HTR-8/SVneo (cell line): ENCODE data around the gene LIMS2.
A peak's percentile ranks its signal among the peaks of the same experiment; 100 is the strongest.

Experiments
- DNase-seq: peaks from one replicate; pipeline ENCODE4 v3.0.0; 2011; ENCODE audit warnings: low spot score, mixed read lengths; ENCODE audit not compliant: insufficient read length
- FAIRE-seq: peaks from 2 replicates; lab custom pipeline; 2011; peaks lifted over from hg19 to GRCh38; lab: Jason Lieb, UNC

Gene LIMS2

DNA sequence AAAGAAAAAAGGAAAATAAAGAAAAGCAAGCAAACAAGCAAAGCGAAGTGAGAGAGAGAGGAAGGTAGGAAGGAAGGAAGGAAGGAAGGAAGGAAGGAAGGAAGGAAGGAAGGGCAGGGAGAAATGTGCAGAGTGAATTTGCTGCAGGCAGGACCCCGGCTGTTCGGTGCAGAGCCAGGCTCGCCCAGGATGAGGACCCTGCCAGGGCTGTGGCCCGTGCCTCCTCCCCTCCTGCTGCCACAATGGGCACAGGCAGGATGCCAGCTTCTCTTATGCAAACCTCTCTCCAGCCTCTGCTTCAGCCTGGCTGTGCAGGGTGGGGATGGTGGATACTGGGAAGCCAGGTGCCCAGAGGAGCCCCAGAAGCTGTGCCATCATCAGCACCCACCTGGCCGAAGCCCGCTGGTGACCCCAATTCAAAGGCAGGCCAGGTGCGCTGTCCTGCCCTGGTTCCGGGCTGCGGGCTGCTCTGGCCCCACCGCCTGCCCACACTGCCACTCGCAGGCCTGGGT is 26.2 kb downstream of the LIMS2 start:
- no peak for FAIRE-seq
- no peak for DNase-seq

DNA sequence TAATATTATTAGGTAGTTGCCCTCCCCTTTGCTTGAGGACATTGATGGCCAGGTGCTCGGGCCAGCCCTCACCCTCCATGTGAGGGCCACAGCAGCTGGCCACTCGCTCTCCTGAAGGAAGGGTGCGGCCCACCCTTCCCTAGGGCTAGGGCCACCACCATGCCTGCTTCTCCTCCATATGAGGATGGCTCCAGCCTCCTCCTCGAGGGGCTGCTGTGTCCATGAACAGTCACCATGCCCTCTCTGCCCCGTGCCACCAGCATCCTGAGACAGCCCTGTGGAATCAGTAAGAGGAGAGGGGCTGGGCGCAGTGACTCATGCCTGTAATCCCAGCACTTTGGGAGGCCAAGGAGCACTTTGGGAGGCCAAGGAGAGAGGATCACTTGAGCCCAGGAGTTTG is 27.0 kb downstream of the LIMS2 start:
- FAIRE-seq (peak; percentile 66), DNase-seq (no peak)

DNA sequence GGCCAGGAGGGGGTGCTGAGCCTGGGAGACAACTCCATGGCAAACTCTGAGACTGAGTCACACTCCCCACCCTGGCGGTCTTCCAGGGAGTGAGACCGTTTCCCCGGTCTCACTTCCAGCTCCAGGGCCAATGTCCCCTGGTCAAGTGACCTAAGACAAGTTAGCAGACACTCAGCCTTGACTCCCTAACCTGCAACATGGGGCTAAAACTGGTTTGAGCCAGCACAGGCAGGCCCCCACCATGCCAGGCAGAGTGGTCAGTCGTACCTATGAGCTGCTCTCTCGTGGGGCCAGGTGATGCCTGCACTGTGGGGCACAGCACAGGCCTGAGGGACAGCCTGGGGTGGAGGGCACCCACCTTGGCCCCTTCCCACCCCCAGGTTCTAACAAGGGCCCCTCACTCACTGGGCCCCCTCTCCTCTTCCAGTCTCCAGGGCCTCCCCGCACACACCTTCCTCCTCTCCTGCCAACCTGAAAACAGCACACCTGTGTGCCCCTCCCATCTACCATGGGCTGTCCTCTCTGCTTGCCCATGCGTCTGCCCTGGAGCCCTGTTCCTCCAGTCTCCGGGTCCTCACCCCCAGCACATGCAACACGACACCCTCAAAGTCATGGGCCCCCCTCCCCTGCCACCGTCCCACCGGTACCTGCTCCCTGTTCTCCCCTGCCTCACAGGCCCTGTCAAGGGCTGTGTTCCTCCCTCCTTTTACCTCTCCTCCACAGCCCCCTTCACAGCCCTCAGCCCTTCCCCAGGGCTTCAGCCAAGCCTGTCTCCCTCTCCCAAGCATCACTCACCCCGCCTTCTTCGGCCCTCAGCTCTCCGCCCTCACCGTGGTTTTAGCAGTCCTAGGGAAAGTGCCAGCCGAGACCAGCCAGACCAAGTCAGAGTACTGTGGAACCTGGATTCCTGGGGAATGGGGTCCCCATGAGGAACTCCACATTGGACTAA is 27.8 kb downstream of the LIMS2 start:
- DNase-seq (peak; percentile 51), FAIRE-seq (peak; percentile 68)

DNA sequence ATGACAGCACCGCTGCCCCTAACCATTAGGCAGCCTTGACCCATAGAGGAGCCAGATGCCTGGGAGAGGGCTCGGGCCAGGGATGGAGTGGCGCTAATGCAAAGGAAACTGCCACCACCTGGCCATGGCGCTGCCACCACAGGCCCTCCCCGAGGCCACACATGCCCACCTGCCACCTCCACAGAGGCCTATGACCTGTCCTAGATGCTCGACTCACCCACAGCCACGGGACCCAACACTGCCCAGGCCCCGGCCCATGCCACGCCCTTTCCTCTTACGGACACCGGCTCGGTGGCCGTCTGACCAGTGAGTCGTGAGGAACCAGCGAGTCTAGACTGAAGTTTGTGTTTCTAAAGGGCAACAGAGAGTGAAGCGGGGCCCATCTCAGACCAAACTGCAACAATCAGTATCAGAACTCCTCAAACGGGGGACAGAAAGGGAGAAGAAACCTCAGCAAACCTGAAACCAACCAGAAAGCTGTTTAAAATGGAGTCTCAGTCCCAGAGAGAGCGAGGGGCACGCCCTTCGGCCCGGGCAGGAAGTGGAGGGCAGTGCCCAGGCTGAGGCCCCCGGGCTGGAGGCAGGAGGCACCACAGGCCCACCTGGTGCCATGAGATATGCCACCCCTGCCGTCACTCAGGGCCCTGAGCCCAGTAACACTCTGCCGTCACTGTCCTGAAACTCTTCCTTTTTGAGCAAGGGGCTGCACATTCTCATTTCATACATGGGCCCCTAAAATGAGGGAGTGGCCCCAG is 28.7 kb downstream of the LIMS2 start:
- FAIRE-seq (no peak), DNase-seq (no peak)

DNA sequence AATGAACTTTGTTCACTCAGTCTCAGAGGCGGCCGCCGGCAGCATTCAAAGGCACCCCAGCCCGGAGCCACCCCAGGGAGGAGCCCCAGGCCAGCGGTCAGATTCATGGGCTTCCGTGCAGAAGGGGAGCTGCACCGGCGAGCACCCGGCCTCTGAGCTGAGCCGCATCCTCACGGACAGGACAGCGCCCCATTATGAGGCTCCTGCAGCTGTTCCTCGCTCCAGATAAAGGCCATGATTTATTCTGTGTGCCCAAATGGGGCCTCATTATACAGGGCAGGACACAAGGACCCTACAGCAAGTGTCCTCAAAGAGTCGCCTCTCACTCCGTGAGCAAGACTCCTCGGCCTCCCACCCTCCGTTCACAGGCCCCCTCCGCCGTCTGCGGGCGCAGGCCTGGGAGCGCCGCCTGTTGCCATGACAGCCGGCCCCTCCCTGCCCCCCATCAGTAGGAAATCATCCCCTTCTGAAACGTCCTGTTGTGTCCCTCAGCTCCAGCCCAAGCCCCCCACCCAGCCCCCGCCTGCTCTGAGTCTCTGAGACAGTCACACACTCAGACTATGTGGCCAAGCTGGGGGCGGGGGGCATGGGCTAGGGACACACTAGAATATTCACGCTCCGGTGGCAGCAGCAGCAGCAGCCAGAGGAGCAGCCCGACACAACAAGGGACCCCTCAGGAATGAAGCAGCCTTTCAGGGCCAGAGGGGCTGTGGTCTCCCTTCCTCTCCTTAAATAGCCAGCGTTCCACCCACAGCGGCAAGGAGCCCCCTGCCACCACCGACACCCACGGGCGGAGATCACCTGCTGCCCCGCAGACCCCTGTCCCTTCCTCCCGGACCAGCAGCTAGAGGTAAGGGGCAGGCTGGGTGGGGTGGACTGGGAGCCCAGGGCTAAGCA is 29.7 kb downstream of the LIMS2 start, which contains the start of gene GPR17:
Gene GPR17, plus strand, starts transcription at position 759 of the 897 bp plus-strand sequence. CDS start 4,583 bp downstream, outside the sequence.
- DNase-seq: no peak
- no peak for FAIRE-seq

DNA sequence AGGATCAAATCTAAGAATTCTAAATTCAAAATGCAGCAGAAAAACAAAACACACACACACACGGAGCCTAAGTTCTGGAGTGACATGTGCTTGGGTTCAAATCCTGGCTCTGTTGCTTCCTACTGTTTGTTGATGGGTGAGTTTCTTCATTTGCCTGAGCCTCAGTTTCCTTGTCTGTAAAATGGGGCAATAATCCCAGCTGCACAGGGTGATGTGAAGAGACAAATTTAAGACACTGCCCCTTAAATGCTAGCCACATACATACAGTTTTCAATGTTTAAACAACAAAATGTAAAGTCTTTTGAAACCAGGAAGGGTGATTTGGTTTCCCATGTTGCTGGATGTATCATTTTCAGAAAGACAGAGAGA is 30.3 kb downstream of the LIMS2 start:
- DNase-seq: no peak
- no peak for FAIRE-seq

DNA sequence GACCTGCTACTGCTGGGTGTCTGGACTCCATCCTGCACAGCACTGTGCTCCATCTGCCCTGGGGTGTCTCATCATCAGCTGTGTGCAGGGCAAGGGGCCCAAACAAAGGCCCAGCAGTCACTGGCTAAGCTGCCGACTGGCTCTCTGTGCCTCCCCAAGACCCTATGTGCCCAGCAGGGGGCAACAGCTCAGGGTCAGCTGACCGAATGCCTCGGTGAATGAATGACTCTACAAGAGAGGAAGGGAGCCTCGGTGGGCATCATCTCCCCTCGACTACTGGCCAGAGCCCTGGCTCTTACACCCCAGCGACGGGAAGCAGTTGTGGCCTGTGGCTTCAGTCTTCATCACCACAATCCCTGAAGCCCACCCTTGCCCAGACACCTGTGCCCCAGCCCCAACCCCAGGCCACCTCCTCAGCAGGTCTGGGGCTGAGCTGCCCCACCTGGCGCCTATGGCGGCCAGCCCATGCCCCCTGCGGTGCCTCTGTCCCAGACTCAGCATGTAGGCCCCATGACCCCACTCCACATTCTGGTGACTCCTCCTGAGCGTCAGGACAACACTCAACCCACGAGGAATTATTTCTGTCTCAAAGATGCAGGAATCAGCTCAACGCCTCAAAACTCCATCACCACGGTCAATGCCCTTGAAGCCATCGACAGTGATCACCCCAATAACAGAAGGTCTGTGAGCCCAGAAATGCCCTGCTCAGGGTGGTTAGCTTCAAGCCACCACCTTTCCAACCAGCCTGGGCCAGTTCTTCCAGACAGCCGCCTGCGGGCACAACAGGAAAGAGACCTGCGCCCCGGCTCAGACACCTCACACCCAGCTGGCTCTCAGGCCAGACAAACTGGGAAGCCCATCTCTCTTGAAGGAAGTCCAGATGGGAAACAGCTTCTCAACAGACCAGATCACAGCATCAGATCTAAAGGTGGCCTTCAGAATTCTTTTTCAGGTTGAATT is 31.0 kb downstream of the LIMS2 start:
- no peak for DNase-seq
- no peak for FAIRE-seq

DNA sequence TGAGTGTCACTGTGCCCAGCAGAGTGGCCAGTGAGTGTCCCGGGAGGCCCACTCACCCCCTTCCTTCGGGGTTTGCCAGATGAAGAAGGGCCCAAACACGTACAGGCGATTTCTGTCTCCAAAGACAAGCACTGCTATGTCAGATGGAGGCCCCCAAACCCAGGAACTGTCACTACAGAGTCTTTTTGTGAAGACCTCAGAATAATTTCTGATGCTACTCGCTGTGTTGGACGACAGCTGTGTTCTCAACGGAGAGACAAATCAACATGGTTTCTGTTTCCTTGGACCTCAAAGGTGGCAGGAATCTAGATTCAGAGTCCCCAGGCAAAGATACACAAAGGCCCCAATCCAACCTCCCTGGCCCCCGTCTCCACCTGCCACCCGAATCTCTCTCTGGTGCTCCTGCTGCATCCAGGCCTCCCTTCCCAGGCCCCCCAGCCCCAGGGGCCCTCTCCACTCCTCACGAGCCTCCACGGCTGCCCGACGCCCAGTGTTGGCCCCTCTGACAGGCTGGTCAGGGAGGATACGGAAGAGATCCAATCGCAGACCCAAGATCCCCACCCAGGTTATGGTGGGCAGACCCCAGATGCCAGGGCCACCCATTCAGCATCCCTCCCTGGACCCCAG is 31.8 kb downstream of the LIMS2 start:
- FAIRE-seq (no peak), DNase-seq (no peak)

DNA sequence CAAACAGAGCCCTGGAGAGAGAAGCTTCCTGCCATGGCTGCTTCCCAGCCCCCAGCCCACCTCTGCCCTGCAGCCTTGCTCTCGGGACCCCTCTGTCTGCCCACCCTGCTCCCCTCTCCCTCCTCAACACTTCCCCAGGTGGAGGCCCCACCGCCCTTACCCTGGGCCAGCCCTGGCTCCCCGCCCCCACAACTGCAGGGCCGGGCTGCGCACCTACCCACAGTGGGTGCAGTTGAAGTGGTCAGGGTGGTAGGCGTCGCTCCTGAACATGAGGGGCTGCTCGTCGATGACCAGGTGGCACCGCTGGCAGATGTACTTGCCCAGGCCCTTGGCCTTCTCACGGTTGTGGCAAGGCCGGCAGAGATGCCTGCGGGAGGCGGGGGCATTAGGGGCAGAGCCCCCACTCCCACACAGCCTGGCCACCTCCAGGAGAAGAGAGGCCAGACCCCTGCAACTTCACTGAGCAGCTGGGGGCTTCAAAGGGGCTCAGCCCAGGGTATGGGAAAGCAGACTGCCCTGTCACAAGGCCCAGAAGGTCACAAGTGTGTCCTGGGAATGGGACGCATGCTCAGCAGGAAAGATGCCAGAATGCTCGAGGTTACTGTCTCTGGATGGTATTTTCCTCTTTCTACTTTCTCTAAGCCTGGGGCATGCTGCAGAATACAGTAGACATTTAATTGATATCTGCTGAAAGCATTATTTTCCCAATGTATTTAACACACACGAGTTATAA is 32.5 kb downstream of the LIMS2 start:
- FAIRE-seq: no peak
- DNase-seq: no peak

DNA sequence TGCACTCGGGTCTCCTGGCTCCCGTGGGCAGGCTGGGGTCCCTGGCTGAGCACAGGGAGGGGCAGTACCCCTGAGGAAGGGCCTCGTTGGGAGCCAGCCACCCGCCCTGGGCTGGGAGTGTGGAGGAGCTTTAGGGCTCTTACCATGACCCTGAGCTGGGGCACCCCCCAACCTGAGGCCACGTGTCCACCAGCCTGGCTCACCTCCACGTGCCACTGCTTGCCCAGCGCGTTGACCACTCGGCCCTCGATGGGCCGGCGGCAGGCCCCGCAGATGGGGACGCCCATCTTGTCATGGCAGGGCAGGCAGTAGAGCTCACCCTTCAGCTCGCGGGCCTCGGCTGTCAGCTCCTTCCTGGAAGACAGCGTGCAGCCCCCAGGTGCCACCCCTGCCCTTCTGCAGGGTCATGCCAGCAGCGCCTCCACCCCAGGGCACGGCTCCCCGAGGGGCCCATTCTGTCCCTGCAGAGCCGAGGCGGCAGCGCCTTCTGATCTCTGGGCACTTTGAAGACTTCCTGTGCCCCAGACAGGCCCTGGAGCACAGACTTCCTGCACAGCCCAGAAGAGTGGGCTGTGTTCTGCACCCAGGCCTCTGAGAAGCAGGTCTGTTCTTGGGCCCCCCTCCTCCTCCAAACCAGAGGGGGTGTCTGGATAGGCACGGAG is 33.4 kb downstream of the LIMS2 start:
- FAIRE-seq (no peak), DNase-seq (no peak)

DNA sequence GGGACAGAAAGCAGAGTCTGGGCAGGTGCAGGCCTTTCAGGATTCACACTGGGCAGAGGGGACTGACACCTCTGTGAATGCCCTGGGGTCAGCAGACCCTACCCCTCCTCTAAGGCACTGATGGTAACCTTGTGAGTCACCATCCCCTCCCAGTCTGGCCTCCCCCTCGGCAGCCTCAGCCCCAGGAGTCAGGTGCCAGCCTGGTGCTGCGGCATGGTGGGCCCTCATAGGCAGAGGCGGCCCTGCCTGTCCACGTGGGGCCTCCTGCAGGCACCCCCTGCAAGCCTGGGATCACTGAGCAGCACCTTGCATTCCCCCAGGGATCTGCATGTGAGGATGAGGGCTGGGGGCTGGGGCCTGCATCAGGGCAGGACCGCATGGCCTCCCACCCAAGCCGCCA is 34.2 kb downstream of the LIMS2 start:
- DNase-seq: no peak
- FAIRE-seq: no peak

DNA sequence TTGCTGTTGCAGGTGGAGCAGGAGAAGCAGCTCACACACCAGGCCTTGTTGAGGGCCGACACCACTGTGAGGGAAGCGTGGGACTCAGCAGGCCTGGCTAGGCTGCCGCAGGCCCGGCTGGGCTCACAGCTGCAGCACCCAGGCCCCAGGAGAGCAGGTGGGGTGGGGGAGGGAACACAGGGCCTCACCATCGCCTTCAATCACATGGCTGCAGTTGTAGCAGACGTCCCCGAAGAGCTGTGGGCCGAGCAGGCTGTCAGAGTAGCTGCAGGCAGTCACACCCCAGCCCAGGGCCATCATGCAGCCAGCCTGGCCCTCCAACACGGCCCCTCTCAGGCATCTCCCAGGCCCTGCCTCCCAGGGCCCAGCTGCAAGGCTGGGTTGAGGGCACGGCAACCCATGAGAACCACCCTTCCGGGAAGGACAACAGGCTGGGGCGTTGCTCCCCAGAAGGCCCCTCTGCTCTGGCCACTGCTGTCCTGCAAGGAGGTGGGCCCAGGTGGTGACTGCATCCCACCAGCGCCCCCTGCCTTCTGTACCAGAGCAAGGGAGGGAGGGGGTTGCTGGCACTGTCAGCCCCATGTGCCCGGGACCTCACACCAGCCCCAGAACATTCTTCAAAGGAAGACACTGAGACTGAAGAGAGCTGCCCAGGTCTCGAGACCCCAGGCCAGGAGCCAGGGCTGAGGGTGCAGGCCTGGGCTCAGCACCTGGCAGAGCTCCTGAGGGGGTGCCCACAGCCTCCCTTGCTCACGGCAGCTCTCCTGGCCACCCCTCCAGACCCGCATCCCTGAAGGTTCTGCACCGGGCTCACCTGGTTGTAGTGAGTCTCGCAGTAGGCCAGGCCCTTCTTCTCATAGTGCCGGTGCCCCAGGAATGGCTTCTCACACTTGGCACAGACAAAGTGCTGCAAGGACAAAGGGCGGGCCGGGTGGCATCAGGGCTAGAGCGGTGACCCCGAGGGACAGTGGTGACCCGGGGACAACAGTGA is 35.0 kb downstream of the LIMS2 start:
- DNase-seq (no peak), FAIRE-seq (no peak)

DNA sequence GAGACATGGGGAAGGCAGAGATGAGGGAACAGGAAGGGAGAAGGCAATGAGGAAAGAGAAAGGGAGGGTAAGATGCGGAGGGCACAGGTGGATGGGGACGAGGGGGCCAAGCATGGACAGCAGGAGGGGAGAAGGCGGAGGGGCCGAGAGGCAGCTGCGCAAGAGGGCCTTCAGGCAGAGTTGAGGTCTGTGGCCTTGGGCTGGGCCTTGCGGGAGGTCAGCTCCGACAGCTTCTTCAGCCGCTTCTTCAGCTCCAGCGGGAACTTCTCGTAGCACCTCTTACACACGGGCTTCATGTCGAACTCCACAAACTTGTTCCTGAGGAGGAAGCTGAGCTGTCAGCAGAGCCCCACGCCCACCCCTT is 36.2 kb downstream of the LIMS2 start:
- no peak for DNase-seq
- no peak for FAIRE-seq

DNA sequence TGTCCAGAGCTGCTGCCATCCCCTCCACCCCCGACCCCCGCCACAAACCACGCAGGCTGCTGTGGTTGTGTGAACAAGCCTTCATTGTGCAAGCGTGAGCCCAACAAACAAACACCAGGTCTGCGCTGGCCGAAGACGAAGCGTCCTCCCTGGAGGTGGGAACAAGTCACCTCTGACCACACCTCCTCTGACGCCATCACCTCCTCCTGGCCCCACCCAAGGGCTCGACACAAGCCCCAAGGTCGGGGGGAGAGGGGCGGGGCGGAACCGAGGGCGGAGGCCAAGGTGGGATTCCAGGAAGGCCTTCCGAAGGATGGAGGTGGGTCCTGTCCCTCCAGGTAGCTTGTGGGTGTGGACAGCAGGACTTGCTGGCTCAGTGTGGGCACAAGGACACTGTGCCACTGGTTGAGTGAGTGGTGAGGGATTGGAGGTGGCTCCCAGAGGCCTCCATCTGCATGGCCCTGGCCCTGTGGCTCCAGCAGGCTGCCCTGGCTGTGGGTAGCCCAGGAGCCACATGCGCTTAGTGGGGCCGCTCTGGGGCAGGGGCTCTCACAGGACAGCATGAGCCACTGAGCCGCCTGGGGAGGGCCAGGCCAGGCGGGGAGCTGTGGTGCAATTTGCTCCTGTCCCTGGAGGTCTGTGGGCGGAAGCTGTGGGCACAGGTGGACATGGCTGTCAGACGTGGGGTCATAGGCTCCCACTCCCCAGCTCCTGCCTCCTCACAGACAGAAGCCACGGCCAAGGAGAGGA is 36.8 kb downstream of the LIMS2 start:
- no peak for DNase-seq
- FAIRE-seq: no peak

DNA sequence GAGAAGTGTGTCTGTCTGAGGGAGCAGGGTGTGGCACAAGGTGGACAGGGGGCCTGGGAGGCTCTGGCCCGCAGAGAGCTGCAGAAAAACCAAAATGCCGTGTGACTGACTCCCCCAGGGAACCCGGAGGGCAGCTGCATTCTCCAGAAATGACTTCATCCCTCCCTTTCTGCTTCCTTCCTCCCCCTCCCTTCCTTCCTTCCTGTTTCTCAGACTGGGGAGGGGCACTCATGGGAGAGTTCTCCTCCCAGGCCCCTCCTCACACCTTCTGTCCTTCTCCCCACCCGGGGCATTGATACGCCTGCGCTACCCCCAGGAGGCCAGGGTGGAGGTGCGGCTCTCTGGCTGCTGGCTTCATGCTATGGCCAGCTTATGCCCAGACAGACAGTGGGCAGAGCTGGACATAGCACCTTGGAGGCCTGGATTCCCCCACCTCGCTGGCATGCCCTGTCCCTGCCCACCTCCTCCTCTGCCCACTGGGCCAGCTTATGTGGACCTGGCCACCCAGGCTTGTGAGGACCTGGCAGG is 37.5 kb downstream of the LIMS2 start:
- DNase-seq (peak; percentile 77), FAIRE-seq (peak; percentile 54)
